ENCODE results near the gene CFAP299. TPM values are rescaled to one million over a fixed set of nuclear protein-coding genes. Genes with fewer than 3 reads are reported as not detected.

Gene CFAP299
- total RNA-seq, 1 experiment from 2014 or later: not detected

DNA sequence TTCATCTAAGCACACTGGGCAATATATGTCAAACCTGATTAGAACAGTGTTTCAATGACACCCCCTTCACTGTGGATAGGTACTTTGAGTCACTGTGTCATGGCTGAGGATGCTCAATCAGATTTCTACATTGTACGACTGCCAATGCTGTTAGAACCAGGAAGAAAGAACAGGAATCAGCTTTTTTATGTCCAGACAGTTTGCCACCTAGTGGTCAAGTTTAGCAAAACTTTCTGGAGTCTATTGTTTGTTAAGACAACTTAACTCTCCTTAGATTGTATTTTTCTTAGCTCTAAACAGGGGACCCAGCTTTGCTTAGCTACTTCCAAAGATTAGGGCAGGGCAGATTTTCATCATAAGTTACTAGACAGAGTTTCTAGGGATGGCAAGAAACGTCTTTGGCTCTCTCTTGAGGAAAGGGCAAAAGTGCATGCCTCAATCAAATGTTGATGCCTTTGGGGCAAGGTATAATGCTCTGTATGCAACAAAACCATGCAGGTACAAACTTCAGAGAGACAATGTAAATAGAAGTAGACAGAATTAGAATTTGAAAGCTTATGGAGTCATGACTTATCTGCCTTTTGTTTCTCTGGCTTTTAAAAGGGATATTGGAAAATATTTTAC lies 654.5 kb downstream of the CFAP299 start:
- CTCF ChIA-PET: interaction anchor here (1.2 kb wide), 1 partner anchor 627 kb away, joined by 3 read pairs; no protein-coding TSS in a partner anchor
- Histone ChIP-seq H3K4me1 (ENCODE audit: insufficient read depth, low read length, poor library complexity, severe bottlenecking) (no peaks in the 10 kb centered on the region), H3K4me3 (ENCODE audit: low read depth, low read length, poor library complexity, severe bottlenecking) (no peak overlapping the region), H3K36me3 (ENCODE audit: insufficient read depth, low read length, poor library complexity, severe bottlenecking) (no peaks in the 10 kb centered on the region), H3K27me3 (replicated peaks; ENCODE audit: insufficient read depth, low read depth, low read length, poor library complexity) (no peaks in the 10 kb centered on the region), H3K27ac (ENCODE audit: low read depth, low read length, poor library complexity, severe bottlenecking) (no peak overlapping the region), H3K9me3 (ENCODE audit: low read depth, low read length, poor library complexity, severe bottlenecking) (no peaks in the 10 kb centered on the region)
- TF ChIP-seq, protein P1, sequence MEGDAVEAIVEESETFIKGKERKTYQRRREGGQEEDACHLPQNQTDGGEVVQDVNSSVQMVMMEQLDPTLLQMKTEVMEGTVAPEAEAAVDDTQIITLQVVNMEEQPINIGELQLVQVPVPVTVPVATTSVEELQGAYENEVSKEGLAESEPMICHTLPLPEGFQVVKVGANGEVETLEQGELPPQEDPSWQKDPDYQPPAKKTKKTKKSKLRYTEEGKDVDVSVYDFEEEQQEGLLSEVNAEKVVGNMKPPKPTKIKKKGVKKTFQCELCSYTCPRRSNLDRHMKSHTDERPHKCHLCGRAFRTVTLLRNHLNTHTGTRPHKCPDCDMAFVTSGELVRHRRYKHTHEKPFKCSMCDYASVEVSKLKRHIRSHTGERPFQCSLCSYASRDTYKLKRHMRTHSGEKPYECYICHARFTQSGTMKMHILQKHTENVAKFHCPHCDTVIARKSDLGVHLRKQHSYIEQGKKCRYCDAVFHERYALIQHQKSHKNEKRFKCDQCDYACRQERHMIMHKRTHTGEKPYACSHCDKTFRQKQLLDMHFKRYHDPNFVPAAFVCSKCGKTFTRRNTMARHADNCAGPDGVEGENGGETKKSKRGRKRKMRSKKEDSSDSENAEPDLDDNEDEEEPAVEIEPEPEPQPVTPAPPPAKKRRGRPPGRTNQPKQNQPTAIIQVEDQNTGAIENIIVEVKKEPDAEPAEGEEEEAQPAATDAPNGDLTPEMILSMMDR (conservative IDR thresholded peaks at IDR 0.05; ENCODE audit: low read depth, low read length): peak; percentile 59
- TF ChIP-seq EZH2 (IDR thresholded peaks at IDR 0.05; ENCODE audit: borderline replicate concordance, low read depth, low read length, poor library complexity, severe bottlenecking): no peak
- intact Hi-C loops (cut with micrococcal nuclease; ENCODE audit: unreplicated experiment): loop anchor here (2.0 kb wide), 1 partner anchor 629 kb away; no protein-coding TSS in a partner anchor
- POLR2A ChIA-PET (ENCODE audit: low non-redundant PET): no interaction called here
- no TSS peak for BruUV-seq (replicated peaks)
- DNase-seq (ENCODE audit: low spot score): peak; percentile 48

DNA sequence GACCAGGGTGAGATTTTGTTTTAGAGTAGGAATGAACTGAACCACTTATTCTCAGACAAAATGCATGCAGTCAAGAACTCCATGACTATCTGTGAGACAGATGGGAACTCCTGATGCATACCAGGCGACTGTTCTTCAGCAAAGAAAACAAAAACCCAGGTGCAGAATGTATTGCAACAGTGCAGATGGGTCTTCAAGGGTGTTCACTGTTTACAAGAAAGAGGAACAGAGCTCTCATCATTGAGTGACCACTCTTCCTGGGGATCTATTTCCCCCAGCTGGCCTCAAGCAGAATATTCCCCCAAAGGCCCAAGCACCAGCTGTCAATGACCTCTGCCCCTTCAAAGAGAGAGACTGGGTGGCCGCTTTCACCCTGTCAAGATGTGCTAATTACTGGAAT lies 655.3 kb downstream of the CFAP299 start:
- ChIA-PET POLR2A (ENCODE audit: low non-redundant PET) (no interaction called here), CTCF (no interaction called here)
- intact Hi-C loops (cut with micrococcal nuclease; ENCODE audit: unreplicated experiment): loop anchor here (2.0 kb wide), 1 partner anchor 630 kb away; no protein-coding TSS in a partner anchor
- H3K9me3 ChIP-seq (ENCODE audit: low read depth, low read length, poor library complexity, severe bottlenecking): no peaks in the 10 kb centered on the region
- no peak overlapping the region for H3K4me3 ChIP-seq (ENCODE audit: low read depth, low read length, poor library complexity, severe bottlenecking)
- H3K27ac ChIP-seq (ENCODE audit: low read depth, low read length, poor library complexity, severe bottlenecking): no peak overlapping the region
- H3K36me3 ChIP-seq (ENCODE audit: insufficient read depth, low read length, poor library complexity, severe bottlenecking): no peaks in the 10 kb centered on the region
- TF ChIP-seq, protein P1 (conservative IDR thresholded peaks at IDR 0.05; ENCODE audit: low read depth, low read length): no peak
- no peak for TF ChIP-seq EZH2 (IDR thresholded peaks at IDR 0.05; ENCODE audit: borderline replicate concordance, low read depth, low read length, poor library complexity, severe bottlenecking)
- H3K27me3 ChIP-seq (replicated peaks; ENCODE audit: insufficient read depth, low read depth, low read length, poor library complexity): no peaks in the 10 kb centered on the region
- no peak for DNase-seq (ENCODE audit: low spot score)
- no TSS peak for BruUV-seq (replicated peaks)
- H3K4me1 ChIP-seq (ENCODE audit: insufficient read depth, low read length, poor library complexity, severe bottlenecking): no peaks in the 10 kb centered on the region

DNA sequence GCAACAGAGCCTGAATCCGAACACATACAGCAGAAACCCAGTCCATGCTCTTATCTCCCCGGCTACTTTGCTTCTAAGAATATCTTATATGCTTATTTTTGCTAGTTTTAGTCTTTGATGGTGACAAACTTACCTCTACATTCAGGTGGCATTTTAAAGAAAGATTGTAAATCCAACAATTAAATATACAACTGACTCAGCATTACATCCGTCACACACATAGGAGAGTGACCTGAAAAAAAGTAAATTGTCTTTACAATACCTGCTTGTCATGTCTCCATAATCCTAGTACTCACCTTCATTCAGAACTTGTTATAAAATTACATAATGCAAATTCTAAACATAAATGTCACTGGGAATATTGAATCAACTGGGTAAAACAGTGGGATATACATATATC lies 664.4 kb downstream of the CFAP299 start:
- no peaks in the 10 kb centered on the region for H3K27me3 ChIP-seq (replicated peaks; ENCODE audit: insufficient read depth, low read depth, low read length, poor library complexity)
- H3K9me3 ChIP-seq (ENCODE audit: low read depth, low read length, poor library complexity, severe bottlenecking): no peaks in the 10 kb centered on the region
- no TSS peak for BruUV-seq (replicated peaks)
- no peak overlapping the region for H3K4me3 ChIP-seq (ENCODE audit: low read depth, low read length, poor library complexity, severe bottlenecking)
- no peaks in the 10 kb centered on the region for H3K4me1 ChIP-seq (ENCODE audit: insufficient read depth, low read length, poor library complexity, severe bottlenecking)
- DNase-seq (ENCODE audit: low spot score): no peak
- H3K27ac ChIP-seq (ENCODE audit: low read depth, low read length, poor library complexity, severe bottlenecking): no peak overlapping the region
- H3K36me3 ChIP-seq (ENCODE audit: insufficient read depth, low read length, poor library complexity, severe bottlenecking): no peaks in the 10 kb centered on the region
- intact Hi-C loops (cut with micrococcal nuclease; ENCODE audit: unreplicated experiment): no loop called here
- CTCF ChIA-PET: no interaction called here
- POLR2A ChIA-PET (ENCODE audit: low non-redundant PET): no interaction called here
- TF ChIP-seq, protein P1 (conservative IDR thresholded peaks at IDR 0.05; ENCODE audit: low read depth, low read length): no peak
- no peak for TF ChIP-seq EZH2 (IDR thresholded peaks at IDR 0.05; ENCODE audit: borderline replicate concordance, low read depth, low read length, poor library complexity, severe bottlenecking)
